Stomach (tissue), 9 donors: ENCODE data around the gene DISP3. TPM values are rescaled to one million over a fixed set of nuclear protein-coding genes. Genes with fewer than 3 reads are reported as not detected.

ENCODE experiments used
- DNase-seq, 2 donors: peaks; one replicate each; pipeline versions ENCODE4 v3.0.0 to v3.0.0-alpha.2; 2013 to 2019
- H3K27ac ChIP-seq, 5 donors: fragments of 200-600 bp in 4 of 5; sonication (generic) in 4 of 5; one replicate each; pipeline ENCODE4 v1.5.1; 2013 to 2019; ENCODE audit warnings: mild to moderate bottlenecking in 1 of 5, moderate library complexity in 1 of 5
- H3K27me3 ChIP-seq, 3 donors: fragments of 200-600 bp; sonication (generic); one replicate each; pipeline ENCODE4 v1.5.1; 2017 to 2019; ENCODE audit warnings: mixed run types in 1 of 3
- H3K36me3 ChIP-seq, 4 donors: fragments of 200-600 bp; sonication (generic); 1 replicate in 3 of 4; 2 replicates in 1 of 4; pipeline ENCODE4 v1.5.1; 2016 to 2019
- H3K4me1 ChIP-seq, 4 donors: fragments of 200-600 bp; sonication (generic); one replicate each; pipeline ENCODE4 v1.5.1; 2016 to 2019
- H3K4me3 ChIP-seq, 4 donors: fragments of 200-600 bp; sonication (generic) in 3 of 4; one replicate each; pipeline ENCODE4 v1.5.1; 2016 to 2019; ENCODE audit warnings: mild to moderate bottlenecking in 1 of 4
- H3K9me3 ChIP-seq, 4 donors: fragments of 200-600 bp; sonication (generic); one replicate each; pipeline ENCODE4 v1.5.1; 2016 to 2019
- CTCF ChIP-seq, 7 experiments: fragments of 450-650 bp in 4 of 7; fragments of 200-600 bp in 3 of 7; sonication (generic) in 3 of 7; IDR thresholded peaks; one replicate each; pipeline ENCODE4 v1.5.1; 2016 to 2019; ENCODE audit warnings: antibody characterized with exemption in 7 of 7, control low read depth in 2 of 7, mild to moderate bottlenecking in 1 of 7
- EP300 ChIP-seq: sonication (generic); formaldehyde crosslinking; IDR thresholded peaks from one replicate; pipeline ENCODE4 v1.6.1; 2017; ENCODE audit warnings: antibody characterized with exemption
- POLR2A ChIP-seq, 4 donors: fragments of 450-650 bp; IDR thresholded peaks; one replicate each; pipeline ENCODE4 v1.6.1; 2016; ENCODE audit warnings: antibody characterized with exemption in 4 of 4, control low read depth in 2 of 4, mild to moderate bottlenecking in 1 of 4, moderate library complexity in 1 of 4
- POLR2AphosphoS5 ChIP-seq, 3 donors: sonication (generic); formaldehyde crosslinking; IDR thresholded peaks; one replicate each; pipeline ENCODE4 v1.6.1; 2016; ENCODE audit warnings: antibody characterized with exemption in 3 of 3
- WGBS, 5 donors: extraction: QIAGEN DNeasy Blood & Tissue Kit in 3 of 5; methylation state at CpG; one replicate each; pipeline versions ENCODE4 v1.1.5 to v1.1.7; 2013 to 2018; 5-methylcytosine and 5-hydroxymethylcytosine counted together
- intact Hi-C: fragments of 100-400 bp; cut with DNase I; formaldehyde crosslinking; loops from one replicate; pipeline ENCODE4 v1.15.1; 2023; ENCODE audit warnings: low total_unique reads
- polyA plus RNA-seq, 3 donors: library from polyadenylated mRNA; stranded (reverse); fragments of 200-250 nt; gene quantifications; one replicate each; pipeline ENCODE4 v1.2.3, GENCODE V29; 2013
- total RNA-seq, 5 donors: library from RNA; depleted of rRNA; stranded (reverse); fragments of >200 nt; gene quantifications; one replicate each; pipeline versions ENCODE4 v1.1.0 to v1.2.3, GENCODE V29; 2014 to 2016
- donor health status: healthy with polysubstance abuse.
- donor health status: Bipolar disorder and iron deficiency.
- donor health status: healthy.

The DISP3 gene
- total and polyA plus RNA-seq, 8 donors, result 0.08 to 0.45 TPM; not detected in 6

- no peaks in the 10 kb centered on the region for H3K36me3 ChIP-seq
- H3K27me3 ChIP-seq, result peaks cover 0 to 66% (median 29%) of the 10 kb centered on the region in 3 donors
- no peak overlapping the region for H3K27ac ChIP-seq
- no peak for DNase-seq
- WGBS, 5 donors, result 65 to 89% (median 75%) methylated on average over 19 of the region's 19 CpGs
- H3K4me1 ChIP-seq, result peaks cover 0 to 6% (median 0%) of the 10 kb centered on the region in 4 donors
- no peak overlapping the region for H3K4me3 ChIP-seq
- intact Hi-C loops, result no loop called here
- TF ChIP-seq CTCF (IDR thresholded peaks at IDR 0.05) (no peak), POLR2AphosphoS5 (IDR thresholded peaks at IDR 0.05) (no peak), POLR2A (IDR thresholded peaks at IDR 0.05) (no peak), EP300 (no peak)
- H3K9me3 ChIP-seq, result peaks cover 2 to 61% (median 52%) of the 10 kb centered on the region in 4 donors
Measured at GRCh38 chr1:11501906-11502485, 23.0 kb downstream of the DISP3 start.

GRCh38 chr1:11502516-11502915, 23.6 kb downstream of the DISP3 start:
- peaks cover 0 to 62% (median 29%) of the 10 kb centered on the region in 3 donors for H3K27me3 ChIP-seq
- DNase-seq, result no peak
- H3K9me3 ChIP-seq, result peaks cover 2 to 66% (median 56%) of the 10 kb centered on the region in 4 donors
- intact Hi-C loops, result no loop called here
- H3K36me3 ChIP-seq, result no peaks in the 10 kb centered on the region
- H3K4me1 ChIP-seq, result peaks cover 0 to 6% (median 0%) of the 10 kb centered on the region in 4 donors
- no peak for TF ChIP-seq EP300
- no peak for TF ChIP-seq CTCF (IDR thresholded peaks at IDR 0.05)
- 82 to 95% (median 94%) methylated on average over 5 of the region's 5 CpGs for WGBS, 5 donors
- H3K27ac ChIP-seq, result no peak overlapping the region
- H3K4me3 ChIP-seq, result no peak overlapping the region

GRCh38 chr1:11504599-11504998, 25.6 kb downstream of the DISP3 start:
- WGBS, 5 donors, result 80 to 86% (median 85%) methylated on average over 3 of the region's 3 CpGs
- H3K36me3 ChIP-seq, result no peaks in the 10 kb centered on the region

More at GRCh38 chr1:11504599-11504998, 25.6 kb downstream of the DISP3 start:
- Histone ChIP-seq H3K27me3 (peaks cover 0 to 41% (median 25%) of the 10 kb centered on the region in 3 donors), H3K4me1 (peaks cover 0 to 6% (median 0%) of the 10 kb centered on the region in 4 donors), H3K27ac (no peak overlapping the region), H3K4me3 (no peak overlapping the region), H3K9me3 (peaks cover 2 to 69% (median 59%) of the 10 kb centered on the region in 4 donors)
- intact Hi-C loops, result no loop called here
- no peak for DNase-seq
- no peak for TF ChIP-seq EP300
- no peak for TF ChIP-seq CTCF (IDR thresholded peaks at IDR 0.05)
- no peak for TF ChIP-seq POLR2A (IDR thresholded peaks at IDR 0.05)
- TF ChIP-seq POLR2AphosphoS5 (IDR thresholded peaks at IDR 0.05), result no peak
